ENCODE measurements around the gene TLCD3A.
"Not testable (repeated sequence)": the region's sequence is repeated elsewhere in the genome, so short reads cannot be mapped to it uniquely, and the experiment has no call there.

TLCD3A gene

GRCh38 chr17:718075-718474 lies 14.3 kb upstream of the TLCD3A start:
- DNase-seq = no peak

DNA sequence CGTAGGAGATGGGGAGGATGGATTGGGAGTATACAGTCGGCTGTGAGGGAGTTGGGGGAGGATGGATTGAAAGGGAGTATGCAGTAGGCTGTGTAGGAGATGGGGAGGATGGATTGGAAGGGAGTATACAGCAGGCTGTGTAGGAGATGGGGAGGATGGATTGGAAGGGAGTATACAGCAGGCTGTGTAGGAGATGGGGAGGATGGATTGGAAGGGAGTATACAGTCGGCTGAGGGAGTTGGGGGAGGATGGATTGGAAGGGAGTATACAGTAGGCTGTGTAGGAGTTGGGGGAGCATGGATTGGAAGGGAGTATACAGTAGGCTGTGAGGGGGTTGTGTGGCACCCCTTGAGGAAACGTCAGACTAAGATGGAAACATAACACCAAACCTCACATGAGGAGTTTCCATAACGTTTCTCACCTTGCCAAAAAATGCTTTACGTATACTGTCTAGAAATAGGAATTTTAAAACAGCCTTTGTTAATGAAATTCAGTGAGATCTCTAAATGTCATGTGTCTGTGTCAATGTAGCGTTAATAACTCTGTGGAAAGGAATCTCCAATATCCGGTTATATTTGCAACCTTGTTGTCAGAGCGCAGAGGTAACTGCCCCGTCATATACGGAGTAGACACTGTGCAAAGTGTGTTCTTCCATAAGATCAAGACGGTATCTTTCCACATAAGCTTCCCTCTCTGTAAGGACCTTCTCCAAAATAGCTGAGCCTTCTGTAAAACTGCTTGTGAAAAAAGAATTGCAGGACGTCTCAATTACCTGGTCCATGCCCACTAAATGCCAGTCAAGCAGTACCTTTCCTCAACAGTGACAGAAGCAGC lies 11.5 kb upstream of the TLCD3A start:
- no peak for DNase-seq

DNA sequence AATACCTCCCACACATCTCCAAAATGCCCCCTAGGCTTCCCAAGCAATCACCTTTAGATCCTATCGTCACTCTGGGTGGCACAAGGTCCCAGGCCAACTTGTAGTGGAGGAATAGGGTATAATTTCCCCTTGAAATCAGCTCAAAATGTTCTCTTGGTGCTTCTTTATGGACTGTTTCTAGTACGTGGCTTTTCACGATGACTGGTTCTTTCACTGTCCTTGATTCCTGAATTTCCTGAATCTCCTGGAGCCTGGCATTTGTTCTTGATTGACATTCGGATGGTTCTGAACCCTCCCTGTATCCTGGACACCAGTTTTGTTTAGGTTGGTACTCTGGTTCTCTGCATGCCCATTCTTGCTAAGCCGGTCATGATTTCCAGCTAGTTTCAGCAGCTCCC lies 10.9 kb upstream of the TLCD3A start:
- DNase-seq = no peak

DNA sequence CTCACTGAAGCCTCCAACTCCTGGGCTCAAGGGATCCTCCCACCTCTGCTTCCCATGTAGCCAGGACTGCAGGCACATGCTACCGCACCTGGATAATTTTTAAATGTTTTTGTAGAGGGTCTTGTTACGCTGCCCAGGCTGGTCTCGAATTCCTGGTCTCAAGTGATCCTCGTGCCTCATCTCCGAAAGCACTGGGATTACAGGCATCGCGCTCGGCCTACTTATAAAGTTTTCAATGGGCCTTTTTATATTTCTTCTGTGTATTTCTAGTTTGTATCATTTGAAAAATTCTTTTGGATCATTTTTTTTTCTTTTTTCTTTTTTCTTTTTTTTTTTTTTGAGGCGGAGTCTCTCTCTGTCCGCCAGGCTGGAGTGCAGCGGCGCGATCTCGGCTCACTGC lies 7.3 kb upstream of the TLCD3A start:
- no peak for DNase-seq

DNA sequence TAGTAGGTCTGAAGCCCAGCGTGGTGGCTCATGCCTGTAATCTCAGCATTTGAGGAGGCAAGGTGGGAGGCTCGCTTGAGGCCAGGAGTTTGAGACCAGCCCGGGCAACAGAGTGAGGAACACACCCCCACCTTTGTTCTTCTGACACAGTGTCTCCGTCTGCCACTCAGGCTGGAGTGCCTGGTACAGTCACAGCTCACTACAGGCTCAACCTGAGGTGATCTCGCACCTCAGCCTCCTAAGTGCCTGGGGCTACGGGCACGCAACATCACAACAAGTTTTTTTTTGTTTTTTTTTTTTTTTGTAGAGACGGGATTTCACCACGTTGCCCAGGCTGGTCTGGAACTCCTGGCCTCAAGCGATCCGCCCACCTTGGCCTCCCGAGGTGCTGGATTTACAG lies 6.7 kb upstream of the TLCD3A start:
- no peak for DNase-seq

DNA sequence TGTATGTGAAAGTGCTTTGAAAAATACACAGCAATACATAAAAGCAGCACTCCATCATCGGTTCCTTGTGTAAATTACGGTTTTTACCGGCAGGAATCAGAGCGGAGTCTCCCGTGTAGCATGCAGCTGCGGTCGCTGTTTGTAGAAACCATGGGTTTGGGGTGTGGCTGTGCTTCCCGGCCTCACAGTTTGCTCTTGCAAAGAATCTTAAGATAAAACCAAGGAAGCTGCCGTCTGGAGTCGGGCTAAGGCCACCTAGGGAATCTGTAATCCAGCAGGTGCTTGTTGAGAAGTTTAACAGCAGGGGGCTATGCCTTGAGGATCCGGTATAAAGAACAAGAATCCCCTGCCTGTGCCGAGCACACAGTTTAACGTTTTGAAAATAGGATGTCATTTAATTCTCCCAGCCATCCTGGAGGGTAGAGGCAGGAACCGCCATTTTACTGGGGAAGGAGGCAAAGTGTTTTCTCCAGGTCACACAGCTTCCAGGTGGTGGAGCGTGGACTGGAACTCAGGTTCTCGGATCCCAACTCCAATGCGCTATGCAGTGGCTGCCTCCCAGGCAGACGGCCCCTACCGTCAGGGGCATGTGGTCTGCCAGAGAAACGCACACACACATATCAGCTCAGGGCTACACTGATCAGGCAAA lies 6.0 kb upstream of the TLCD3A start:
- DNase-seq = no peak

GRCh38 chr17:728911-729310 lies 3.5 kb upstream of the TLCD3A start:
- DNase-seq = no peak

- no peak for DNase-seq
These were observed 741 bp upstream of the TLCD3A start for GRCh38 chr17:731644-732066.

- peak; percentile 72 for DNase-seq
These were observed 715 bp downstream of the TLCD3A start for GRCh38 chr17:732902-733720.

GRCh38 chr17:733743-734142 lies 1.3 kb downstream of the TLCD3A start:
- DNase-seq = no peak

DNA sequence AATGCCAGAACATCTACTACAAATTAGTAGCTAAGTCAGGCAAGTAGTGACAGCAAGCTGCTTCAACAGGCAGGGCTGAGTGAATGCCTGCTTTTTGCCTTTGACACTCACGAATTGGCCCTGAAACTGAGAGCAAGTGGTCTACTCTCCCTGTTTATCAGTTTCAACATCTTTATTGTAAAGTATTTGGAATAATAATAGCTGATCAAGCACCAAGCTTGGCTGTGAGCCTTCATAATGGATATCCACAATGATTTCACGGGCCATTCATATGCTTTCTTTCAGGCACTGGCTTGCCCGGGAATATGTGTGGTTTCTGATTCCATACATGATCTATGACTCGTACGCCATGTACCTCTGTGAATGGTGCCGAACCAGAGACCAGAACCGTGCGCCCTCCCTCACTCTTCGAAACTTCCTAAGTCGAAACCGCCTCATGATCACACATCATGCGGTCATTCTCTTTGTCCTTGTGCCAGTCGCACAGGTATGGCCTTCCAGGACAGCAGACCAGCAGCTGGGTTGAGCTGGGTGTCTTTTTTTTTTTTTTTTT lies 5.2 kb downstream of the TLCD3A start:
- DNase-seq = no peak

DNA sequence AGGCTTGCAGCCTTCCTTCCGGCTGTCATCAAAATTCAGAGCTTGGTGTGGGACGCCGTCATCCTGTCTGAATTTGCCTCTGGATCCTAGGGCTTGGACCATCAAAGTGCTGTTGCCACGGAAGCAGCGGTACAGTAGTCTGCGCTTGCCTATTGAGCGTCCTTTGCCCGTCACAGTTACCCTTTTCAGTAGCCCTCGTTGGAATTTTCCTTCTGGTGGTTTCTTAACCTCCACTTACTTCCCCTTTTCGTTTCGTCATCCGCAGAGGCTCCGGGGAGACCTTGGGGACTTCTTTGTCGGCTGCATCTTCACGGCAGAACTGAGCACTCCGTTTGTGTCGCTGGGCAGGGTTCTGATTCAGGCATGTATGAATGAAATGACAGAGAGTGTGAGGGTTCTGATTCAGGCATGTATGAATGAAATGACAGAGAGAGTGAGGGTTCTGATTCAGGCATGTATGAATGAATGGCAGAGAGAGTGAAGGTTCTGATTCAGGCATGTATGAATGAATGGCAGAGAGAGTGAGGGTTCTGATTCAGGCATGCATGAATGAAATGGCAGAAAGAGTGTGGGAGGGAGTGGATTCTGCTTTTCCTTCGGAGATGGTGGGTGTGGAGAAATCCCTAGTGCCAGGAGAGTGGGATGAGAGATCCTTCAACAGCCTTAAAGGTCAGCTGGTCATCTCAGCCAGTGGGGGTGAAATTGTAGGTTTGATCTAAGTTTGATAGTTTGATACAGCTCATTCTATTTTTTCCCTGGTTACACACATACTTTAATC lies 8.0 kb downstream of the TLCD3A start:
- DNase-seq = peak; percentile 51

- DNase-seq = no peak
These were observed 9.9 kb downstream of the TLCD3A start for GRCh38 chr17:742147-742793.

- DNase-seq = no peak
These were observed 10.7 kb downstream of the TLCD3A start for GRCh38 chr17:743139-743538.

- no peak for DNase-seq
These were observed 12.5 kb downstream of the TLCD3A start for GRCh38 chr17:744937-745336.

DNA sequence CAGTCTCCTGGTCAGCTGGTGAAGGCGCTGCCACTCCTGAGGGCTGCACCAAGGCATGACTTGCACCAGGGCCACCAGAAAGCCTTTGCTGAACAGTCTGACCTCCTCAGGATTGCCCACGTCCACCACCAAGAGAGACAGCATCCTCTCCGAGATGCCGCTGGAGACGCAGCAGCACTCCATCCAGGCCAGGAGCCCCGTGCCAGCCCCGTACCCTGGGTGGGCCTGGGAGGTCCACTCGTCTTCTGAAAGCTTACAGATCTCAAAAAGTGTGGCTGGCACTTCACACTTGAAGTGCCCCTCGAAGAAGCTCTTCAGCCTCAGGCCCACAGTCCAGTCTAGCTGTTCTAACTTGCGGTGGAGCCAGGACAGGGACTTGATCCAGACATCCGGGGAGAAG lies 13.0 kb downstream of the TLCD3A start:
- DNase-seq = no peak

DNA sequence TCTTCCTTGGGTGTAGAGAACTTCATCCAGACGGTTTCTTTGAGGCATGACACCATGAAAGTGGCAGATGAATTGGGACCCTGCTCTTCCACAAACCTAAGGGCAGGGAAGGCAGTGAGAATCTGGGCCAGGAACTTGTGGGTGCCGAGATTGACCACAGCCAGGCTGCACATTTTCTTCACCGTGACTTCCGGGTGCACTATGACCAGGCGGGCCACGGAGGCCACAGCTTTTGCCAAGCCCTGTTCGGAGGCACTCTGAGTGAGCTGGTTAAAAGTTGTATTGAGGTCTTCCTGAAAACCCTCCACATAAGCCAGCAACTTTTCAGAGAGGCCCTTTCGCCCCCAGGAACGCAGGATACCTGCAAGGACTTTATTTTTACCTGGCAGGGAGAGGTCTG lies 13.8 kb downstream of the TLCD3A start:
- DNase-seq = no peak

DNA sequence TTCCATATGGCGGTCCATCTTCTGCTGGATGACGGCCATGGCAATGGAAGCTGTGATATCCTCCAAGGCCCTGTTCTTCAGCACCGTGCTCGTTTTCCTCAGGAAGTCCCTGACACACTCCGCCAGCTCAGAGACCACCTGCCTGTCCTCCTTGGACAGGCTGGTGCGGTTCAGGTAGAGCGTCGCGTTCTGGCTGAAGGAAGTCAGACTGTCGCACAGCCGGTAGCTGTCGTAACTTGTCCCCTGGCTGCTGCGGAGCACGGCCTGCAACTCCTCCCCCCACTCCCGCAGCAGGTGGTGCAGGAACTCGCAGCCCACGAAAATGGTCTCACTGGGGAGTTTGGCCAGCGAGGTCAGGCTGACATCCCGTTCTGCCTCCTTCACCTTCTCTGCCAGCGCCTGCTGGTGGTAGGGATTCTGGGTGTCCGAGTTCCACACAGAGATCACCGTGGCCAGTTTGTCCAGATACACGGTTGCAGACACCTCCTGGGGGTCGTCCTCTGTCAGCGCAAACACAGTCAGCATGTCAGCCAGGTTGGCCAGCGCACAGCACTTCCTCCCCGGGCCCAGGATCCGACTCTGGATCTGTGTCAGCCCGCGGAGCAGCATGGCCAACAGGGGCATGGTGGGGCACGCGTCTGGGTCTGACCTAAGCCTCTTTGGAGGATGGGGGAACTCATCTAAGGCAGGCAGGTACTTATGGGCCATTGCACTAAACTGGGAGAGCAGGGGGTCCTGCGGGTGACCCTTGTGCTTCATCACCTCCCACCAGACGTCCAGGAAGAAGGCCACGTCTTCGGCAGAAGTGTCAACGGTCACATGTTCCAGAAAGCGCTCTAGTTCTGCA lies 14.6 kb downstream of the TLCD3A start:
- no peak for DNase-seq

GRCh38 chr17:748604-749003 lies 16.2 kb downstream of the TLCD3A start:
- not testable (repeated sequence) for DNase-seq

DNA sequence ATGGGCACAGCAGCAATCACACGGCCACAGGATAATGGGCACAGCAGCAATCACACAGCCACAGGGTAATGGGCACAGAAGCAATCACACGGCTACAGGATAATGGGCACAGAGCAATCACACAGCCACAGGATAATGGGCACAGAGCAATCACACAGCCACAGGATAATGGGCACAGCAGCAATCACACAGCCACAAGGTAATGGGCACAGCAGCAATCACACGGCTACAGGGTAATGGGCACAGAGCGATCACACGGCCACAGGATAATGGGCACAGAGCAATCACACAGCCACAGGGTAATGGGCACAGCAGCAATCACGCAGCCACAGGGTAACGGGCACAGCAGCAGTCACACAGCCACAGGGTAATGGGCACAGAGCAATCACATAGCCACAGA lies 17.0 kb downstream of the TLCD3A start:
- DNase-seq = not testable (repeated sequence)

GRCh38 chr17:750431-751037 lies 18.1 kb downstream of the TLCD3A start:
- DNase-seq = no peak

Data from stimulated activated CD4-positive, alpha-beta T cell treated with anti-CD3 and anti-CD28 coated beads, Interleukin-15, amount 100 ng/mL, for 24 hours (primary cell).